Naive thymus-derived CD8-positive, alpha-beta T cell (primary cell): ENCODE results near the gene NLRP6. TPM values are rescaled to one million over a fixed set of nuclear protein-coding genes. Genes with fewer than 3 reads are reported as not detected.

Experiments
- polyA plus RNA-seq, 3 donors: library from polyadenylated mRNA; unstranded; fragments of 300-500 nt; fragmentation: Illumina TruSeq; gene quantifications; one replicate each; pipeline ENCODE4 v1.2.3, GENCODE V29; 2021
- total RNA-seq, 8 experiments: library from RNA in 2 of 8; stranded (reverse) in 2 of 8; gene quantifications; one replicate each; pipeline ENCODE4 v1.2.3 and lab custom pipeline; 2021 to 2026

NLRP6 gene
- total and polyA plus RNA-seq, 5 experiments from 2014 or later, result 9.1 to 32.0 (median 25.9) TPM

Other genes with a start within 250 kb of the NLRP6 start
- not detected for gene SCGB1C1, start 85.3 kb upstream of the NLRP6 start, total RNA-seq
- gene SCGB1C1, start 85.3 kb upstream of the NLRP6 start, polyA plus RNA-seq, result not detected
- 100 to 1,000 TPM; 110 to 122 TPM for gene BET1L, start 71.0 kb upstream of the NLRP6 start, total RNA-seq
- gene BET1L, start 71.0 kb upstream of the NLRP6 start, polyA plus RNA-seq, result 10 to 100 TPM; 24.0 to 75.2 (median 59.2) TPM
- gene RIC8A, start 70.7 kb upstream of the NLRP6 start, total RNA-seq, result 10 to 100 TPM; 92.7 to 93.4 TPM
- gene RIC8A, start 70.7 kb upstream of the NLRP6 start, polyA plus RNA-seq, result 10 to 100 TPM; 68.6 to 93.1 (median 76.7) TPM
- gene SIRT3, start 42.1 kb upstream of the NLRP6 start, total RNA-seq, result 10 to 100 TPM; 33.6 to 33.7 TPM
- gene SIRT3, start 42.1 kb upstream of the NLRP6 start, polyA plus RNA-seq, result 10 to 100 TPM in 2 of 3 donors, 1 to 10 TPM in 1; 6.5 to 14.6 (median 10.9) TPM
- gene PSMD13, start 41.4 kb upstream of the NLRP6 start, total RNA-seq, result 10 to 100 TPM; 94.4 to 99.0 TPM
- 100 to 1,000 TPM; 196 to 223 (median 208) TPM for gene PSMD13, start 41.4 kb upstream of the NLRP6 start, polyA plus RNA-seq
- gene PGGHG, start 10.7 kb downstream of the NLRP6 start, total RNA-seq, result 100 to 1,000 TPM; 662 to 707 TPM
- 10 to 100 TPM in 2 of 3 donors, 1 to 10 TPM in 1; 8.1 to 14.9 (median 11.2) TPM for gene PGGHG, start 10.7 kb downstream of the NLRP6 start, polyA plus RNA-seq
- gene IFITM5, start 21.1 kb downstream of the NLRP6 start, total RNA-seq, result not detected
- not detected for gene IFITM5, start 21.1 kb downstream of the NLRP6 start, polyA plus RNA-seq
- gene IFITM2, start 29.4 kb downstream of the NLRP6 start, total RNA-seq, result 100 to 1,000 TPM; 115 to 122 TPM
- 1,000 to 10,000 TPM; 2,345 to 2,732 (median 2,362) TPM for gene IFITM2, start 29.4 kb downstream of the NLRP6 start, polyA plus RNA-seq
- gene IFITM1, start 35.6 kb downstream of the NLRP6 start, total RNA-seq, result 10 to 100 TPM; 90.0 to 91.0 TPM
- 1,000 to 10,000 TPM; 1,833 to 2,198 (median 2,135) TPM for gene IFITM1, start 35.6 kb downstream of the NLRP6 start, polyA plus RNA-seq
- gene IFITM3, start 42.5 kb downstream of the NLRP6 start, total RNA-seq, result 10 to 100 TPM; 11.3 to 11.9 TPM
- 100 to 1,000 TPM in 2 of 3 donors, 10 to 100 TPM in 1; 45.1 to 202 (median 196) TPM for gene IFITM3, start 42.5 kb downstream of the NLRP6 start, polyA plus RNA-seq
- under 1 TPM; 0.16 to 0.39 TPM for gene B4GALNT4, start 91.1 kb downstream of the NLRP6 start, total RNA-seq
- gene B4GALNT4, start 91.1 kb downstream of the NLRP6 start, polyA plus RNA-seq, result 1 to 10 TPM in 1 of 3 donors, not detected in 2; 1.3 TPM
- under 1 TPM; 0.16 to 0.29 TPM for gene PKP3, start 115.8 kb downstream of the NLRP6 start, total RNA-seq
- under 1 TPM in 2 of 3 donors, not detected in 1; 0.15 to 0.47 TPM for gene PKP3, start 115.8 kb downstream of the NLRP6 start, polyA plus RNA-seq
- 100 to 1,000 TPM; 332 to 337 TPM for gene SIGIRR, start 136.6 kb downstream of the NLRP6 start, total RNA-seq
- 100 to 1,000 TPM; 195 to 233 (median 206) TPM for gene SIGIRR, start 136.6 kb downstream of the NLRP6 start, polyA plus RNA-seq
- gene ANO9, start 163.6 kb downstream of the NLRP6 start, total RNA-seq, result 10 to 100 TPM; 70.1 to 78.6 TPM
- gene ANO9, start 163.6 kb downstream of the NLRP6 start, polyA plus RNA-seq, result 1 to 10 TPM; 4.8 to 8.6 (median 7.3) TPM
- 10 to 100 TPM; 25.9 to 30.2 TPM for gene PTDSS2, start 171.9 kb downstream of the NLRP6 start, total RNA-seq
- gene PTDSS2, start 171.9 kb downstream of the NLRP6 start, polyA plus RNA-seq, result 10 to 100 TPM in 2 of 3 donors, 1 to 10 TPM in 1; 9.0 to 13.0 (median 11.6) TPM
- 100 to 1,000 TPM; 102 to 107 TPM for gene RNH1, start 228.8 kb downstream of the NLRP6 start, total RNA-seq
- 100 to 1,000 TPM; 152 to 198 (median 170) TPM for gene RNH1, start 228.8 kb downstream of the NLRP6 start, polyA plus RNA-seq